Frontal cortex (tissue), 4 donors: ENCODE results near the gene DNMT1. TPM values are rescaled to one million over a fixed set of nuclear protein-coding genes. Genes with fewer than 3 reads are reported as not detected.
"Not testable (repeated sequence)": the region's sequence is repeated elsewhere in the genome, so short reads cannot be mapped to it uniquely, and the experiment has no call there.

ENCODE experiments used
- DNase-seq, 2 donors: peaks; one replicate each; pipeline ENCODE4 v3.0.0; 2012; ENCODE audit warnings: low spot score in 2 of 2
- FAIRE-seq: peaks from 2 replicates; lab custom pipeline; 2012; peaks lifted over from hg19 to GRCh38; lab: Jason Lieb, UNC
- total RNA-seq: library from RNA; depleted of rRNA; stranded (reverse); fragments of >200 nt; gene quantifications from one replicate; pipeline ENCODE4 v1.2.3, GENCODE V29; 2014
- donor health status: control.
- donor health status: control.
- donor health status: control.

Gene DNMT1
- 28.9 TPM for total RNA-seq

DNA sequence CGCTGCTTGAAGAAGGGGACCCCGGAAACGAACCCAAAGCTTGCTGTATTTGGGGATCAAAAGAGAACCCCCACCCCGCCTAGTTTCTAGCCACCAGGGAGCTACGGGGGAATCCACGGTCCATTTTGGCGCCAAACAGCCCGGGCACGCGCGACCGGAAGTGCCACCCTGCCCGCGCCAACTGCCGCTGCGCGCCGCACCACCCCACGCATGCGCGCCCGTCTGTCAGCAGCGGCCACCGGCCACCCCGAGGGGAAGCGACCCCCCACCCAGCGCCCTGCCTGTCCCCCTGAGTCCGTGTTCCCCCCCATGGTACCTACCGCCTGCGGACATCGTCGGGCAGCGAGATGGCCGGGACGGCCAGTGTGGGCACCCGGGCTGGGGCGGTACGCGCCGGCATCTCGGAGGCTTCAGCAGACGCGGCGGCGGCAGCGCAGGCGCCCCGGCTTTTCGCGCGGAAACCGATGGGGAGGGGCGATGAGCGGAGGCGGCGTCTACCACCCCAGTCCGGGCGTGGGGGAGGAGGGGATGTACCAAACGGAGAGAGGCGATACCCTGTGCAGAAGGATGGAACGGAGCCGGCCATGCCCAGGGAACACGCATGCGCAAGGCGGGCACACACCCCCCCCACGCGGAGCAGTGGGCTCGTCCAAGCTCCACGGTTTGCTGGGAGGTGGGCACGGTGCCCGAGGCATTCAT is at the start of gene DNMT1:
Gene DNMT1 (minus strand): TSS at position 454 of the 699 bp plus-strand sequence. CDS start 54 bp downstream, at position 400.
- FAIRE-seq (no peak), DNase-seq (peak; percentile 97 to 99)

GRCh38 chr19:10243606-10244005 is 48.9 kb upstream of the DNMT1 start:
- DNase-seq = no peak
- FAIRE-seq = no peak

DNA sequence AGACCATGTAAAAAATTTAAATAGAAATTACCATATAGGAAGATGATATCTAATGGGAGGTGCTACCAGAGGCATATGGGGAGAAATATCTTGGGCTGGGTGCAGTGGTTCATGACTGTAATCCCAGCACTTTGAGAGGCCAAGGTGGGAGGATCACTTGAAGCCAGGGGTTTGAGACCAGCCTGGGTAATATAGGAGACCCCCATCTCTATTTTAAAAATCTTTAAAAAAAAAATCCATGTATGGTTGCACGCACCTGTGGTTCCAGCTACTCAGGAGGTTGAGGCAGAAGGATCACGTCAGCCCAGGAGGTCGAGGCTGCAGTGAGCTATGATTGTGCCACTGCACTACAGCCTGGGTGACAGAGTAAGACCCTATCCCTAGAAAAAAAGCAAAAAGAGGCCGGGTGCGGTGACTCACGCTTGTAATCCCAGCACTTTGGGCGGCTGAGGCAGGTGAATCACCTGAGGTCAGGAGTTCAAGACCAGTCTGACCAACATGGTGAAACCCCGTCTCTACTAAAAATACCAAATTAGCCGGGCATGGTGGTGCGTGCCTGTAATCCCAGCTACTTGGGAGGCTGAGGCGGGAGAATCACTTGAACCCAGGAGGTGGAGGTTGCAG is 47.2 kb upstream of the DNMT1 start:
- FAIRE-seq, DNase-seq: not testable (repeated sequence)

- DNase-seq = no peak
- no peak for FAIRE-seq
Measured at GRCh38 chr19:10238172-10238783, 43.5 kb upstream of the DNMT1 start.

- DNase-seq (no peak), FAIRE-seq (no peak)
Measured at GRCh38 chr19:10237702-10238101, 42.9 kb upstream of the DNMT1 start.

DNA sequence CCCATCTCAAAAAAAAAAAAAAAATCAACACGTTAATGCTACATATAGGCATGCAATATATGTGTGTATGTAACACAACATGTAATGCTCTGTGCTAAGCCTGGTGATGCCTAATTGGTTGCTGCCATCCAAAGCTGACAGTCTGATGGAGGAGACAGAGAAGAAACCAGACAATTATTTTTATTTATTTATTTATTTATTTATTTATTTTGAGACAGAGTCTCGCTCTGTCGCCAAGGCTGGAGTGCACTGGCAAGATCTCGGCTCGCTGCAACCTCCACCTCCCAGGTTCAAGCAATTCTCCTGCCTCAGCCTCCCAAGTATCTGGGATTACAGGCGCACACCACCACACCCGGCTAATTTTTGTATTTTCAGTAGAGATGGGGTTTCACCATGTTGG is 40.7 kb upstream of the DNMT1 start:
- DNase-seq, FAIRE-seq: not testable (repeated sequence)

- DNase-seq (no peak), FAIRE-seq (no peak)
Measured at GRCh38 chr19:10235003-10235402, 40.2 kb upstream of the DNMT1 start.

- no peak for DNase-seq
- FAIRE-seq = no peak
Measured at GRCh38 chr19:10233946-10234345, 39.2 kb upstream of the DNMT1 start.

GRCh38 chr19:10231612-10232228 is 37.0 kb upstream of the DNMT1 start:
- DNase-seq = no peak
- FAIRE-seq = no peak

DNA sequence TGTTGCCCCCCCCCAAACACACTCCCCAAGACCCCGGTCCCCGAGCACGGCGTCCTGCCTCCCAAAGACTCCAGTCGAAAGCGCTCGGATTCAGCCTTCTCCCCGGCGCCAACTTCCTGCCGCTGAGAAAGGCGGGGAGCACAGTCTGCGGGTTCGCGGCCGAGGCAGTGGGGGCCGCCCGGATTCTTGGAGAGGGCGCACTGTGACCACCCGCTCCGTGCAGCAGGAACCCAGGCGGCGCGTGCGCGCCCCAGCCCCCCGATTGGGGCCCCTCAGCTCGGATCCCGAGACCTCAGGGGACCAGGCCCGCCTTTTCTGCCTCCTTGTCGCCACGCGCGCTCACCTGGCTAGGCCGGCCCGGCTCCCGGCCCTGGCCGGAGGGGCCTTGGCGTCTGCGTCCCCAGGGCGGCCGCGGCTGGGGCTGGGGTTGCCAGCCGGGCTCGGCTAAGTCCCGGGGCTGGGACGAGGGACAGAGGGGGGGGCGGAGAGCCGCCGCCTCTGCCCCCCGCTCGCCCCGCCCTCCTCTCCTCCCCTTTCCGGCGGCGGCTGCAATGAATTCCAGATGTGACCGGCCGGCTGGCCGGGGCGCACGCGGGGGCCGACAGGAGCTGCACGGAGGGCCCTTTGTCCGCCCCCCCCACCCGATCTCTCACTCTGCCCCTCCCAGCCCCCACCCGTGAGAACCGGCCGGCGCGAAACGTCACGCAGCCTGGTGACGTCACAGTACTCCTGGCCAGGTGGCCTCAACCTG is 36.3 kb upstream of the DNMT1 start, which contains the start of gene S1PR2:
Gene S1PR2 (minus strand): TSS at position 471 of the 751 bp plus-strand sequence. CDS start 6,426 bp downstream, outside the sequence.
- DNase-seq = peak; percentile 73 to 79
- FAIRE-seq = no peak

GRCh38 chr19:10230173-10230860 is 35.6 kb upstream of the DNMT1 start:
- DNase-seq (peak; percentile 41 to 64), FAIRE-seq (no peak)

DNA sequence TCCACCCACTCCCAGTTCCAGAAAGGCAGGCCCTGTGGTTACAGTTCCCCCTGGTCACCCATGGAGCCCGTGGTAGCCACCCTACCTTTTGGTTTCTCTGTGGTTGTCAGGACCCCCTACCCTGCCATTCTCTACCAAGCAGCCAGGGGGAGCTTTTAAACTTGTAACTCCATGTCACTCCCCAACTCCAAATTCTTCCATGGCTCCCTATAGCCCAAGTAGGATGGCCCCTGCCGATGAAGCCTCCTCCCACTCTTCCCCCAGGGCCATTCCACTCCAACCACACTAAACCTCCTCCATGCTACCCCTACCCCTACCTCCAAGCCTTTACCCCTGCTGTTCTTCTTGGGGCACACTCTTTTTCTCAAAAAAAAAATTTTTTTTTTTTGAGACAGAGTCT is 34.2 kb upstream of the DNMT1 start:
- peak in 1 of 2 donors; percentile 52 for DNase-seq

DNA sequence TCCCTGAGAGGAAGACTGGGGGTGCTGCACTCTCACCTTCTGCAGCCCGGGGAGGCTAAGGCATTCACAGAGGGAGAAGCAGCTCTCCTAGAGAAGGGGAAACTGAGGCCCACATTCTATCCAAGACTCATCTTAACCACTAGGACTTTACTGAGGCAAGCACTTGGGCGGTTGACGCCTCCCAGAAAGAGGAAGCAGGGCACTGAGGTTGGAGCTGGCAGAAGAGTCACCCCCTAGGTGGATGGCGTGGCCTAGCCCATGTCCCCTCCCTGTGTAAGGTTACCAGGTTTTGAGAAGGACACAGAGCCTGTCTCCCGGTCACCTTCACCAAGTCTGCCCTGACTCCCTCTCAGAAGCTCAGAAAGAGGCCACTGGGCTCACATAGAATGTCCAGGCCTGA is 33.6 kb upstream of the DNMT1 start:
- DNase-seq (no peak), FAIRE-seq (no peak)

More for the DNA sequence above, 34.2 kb upstream of the DNMT1 start:
- FAIRE-seq = no peak

GRCh38 chr19:10227026-10227971 is 32.5 kb upstream of the DNMT1 start:
- FAIRE-seq (no peak), DNase-seq (peak; percentile 70 to 93)

GRCh38 chr19:10226376-10227025 is 31.7 kb upstream of the DNMT1 start:
- DNase-seq = peak in 1 of 2 donors; percentile 60
- FAIRE-seq = no peak

DNA sequence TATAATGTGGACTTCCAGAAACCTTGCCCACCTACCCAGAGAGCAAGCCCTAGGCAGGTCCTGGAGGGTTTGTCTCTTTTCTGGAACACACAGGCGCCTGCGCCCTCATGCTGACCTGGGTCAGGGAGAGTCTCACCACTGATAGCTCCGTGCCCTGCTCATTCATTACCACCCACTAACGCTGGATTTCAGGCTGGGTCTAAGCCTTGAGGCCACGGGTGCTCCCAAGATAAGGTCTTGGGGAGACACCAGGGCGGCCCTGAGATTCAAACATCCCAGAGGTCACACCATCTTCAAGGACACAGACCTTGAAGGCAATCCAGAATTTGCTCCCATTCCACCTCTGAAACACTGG is 31.2 kb upstream of the DNMT1 start:
- FAIRE-seq (no peak), DNase-seq (no peak)

DNA sequence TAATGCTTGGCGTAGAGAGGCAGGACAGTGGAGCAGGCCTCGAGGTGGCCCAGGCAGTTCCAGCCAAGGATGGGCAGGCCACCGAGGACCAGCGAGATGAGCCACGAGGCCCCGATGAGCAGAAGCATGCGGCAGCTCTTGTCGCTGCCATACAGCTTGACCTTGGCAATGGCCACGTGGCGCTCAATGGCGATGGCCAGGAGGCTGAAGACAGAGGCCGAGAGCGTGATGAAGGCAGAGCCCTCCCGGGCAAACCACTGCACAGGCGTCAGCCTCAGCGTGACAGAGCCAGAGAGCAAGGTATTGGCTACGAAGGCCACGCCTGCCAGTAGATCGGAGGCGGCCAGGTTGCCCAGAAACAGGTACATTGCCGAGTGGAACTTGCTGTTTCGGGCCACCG is 29.6 kb upstream of the DNMT1 start:
- DNase-seq (no peak), FAIRE-seq (no peak)
